Endodermal cell (in vitro differentiated cells): ENCODE results near the gene RAD23B. TPM values are rescaled to one million over a fixed set of nuclear protein-coding genes. Genes with fewer than 3 reads are reported as not detected.

ENCODE experiments used
- DNase-seq: peaks from one replicate; pipeline ENCODE4 v3.0.0-alpha.2; 2017
- H3K27ac ChIP-seq: 2 replicates; pipeline ENCODE4 v1.5.1; 2013; ENCODE audit warnings: mild to moderate bottlenecking, low read depth, low read length, moderate library complexity
- H3K27me3 ChIP-seq: 2 replicates; pipeline ENCODE4 v1.6.1; 2013; ENCODE audit warnings: mild to moderate bottlenecking, low read length, moderate library complexity; ENCODE audit not compliant: insufficient read depth, control insufficient read depth, poor library complexity, severe bottlenecking
- H3K36me3 ChIP-seq: 2 replicates; pipeline ENCODE4 v1.7.0; 2013; ENCODE audit warnings: mild to moderate bottlenecking, low read length, moderate library complexity; ENCODE audit not compliant: control insufficient read depth, insufficient read depth
- H3K4me1 ChIP-seq: one replicate; pipeline ENCODE4 v1.7.0; 2013; ENCODE audit warnings: low read length; ENCODE audit not compliant: control insufficient read depth, insufficient read depth
- H3K4me3 ChIP-seq: 2 replicates; pipeline ENCODE4 v1.5.1; 2013; ENCODE audit warnings: mild to moderate bottlenecking, low read length, moderate library complexity
- H3K9ac ChIP-seq: 2 replicates; pipeline ENCODE4 v1.6.1; 2013; ENCODE audit warnings: mild to moderate bottlenecking, low read length, moderate library complexity; ENCODE audit not compliant: poor library complexity, severe bottlenecking; ENCODE audit errors: extremely low read depth
- H3K9me3 ChIP-seq: 2 replicates; pipeline ENCODE4 v1.6.1; 2013; ENCODE audit warnings: mild to moderate bottlenecking, low read length, moderate library complexity; ENCODE audit not compliant: control insufficient read depth
- H3K27ac Mint-ChIP-seq: 2 replicates; pipeline ENCODE4 v1.8.0; 2020; ENCODE audit warnings: mixed read lengths
- H3K27me3 Mint-ChIP-seq: 2 replicates; pipeline ENCODE4 v1.8.0; 2021; ENCODE audit warnings: mild to moderate bottlenecking, mixed read lengths; ENCODE audit not compliant: insufficient read depth
- H3K36me3 Mint-ChIP-seq: 2 replicates; pipeline ENCODE4 v1.8.0; 2020; ENCODE audit warnings: low read depth, mixed read lengths
- H3K4me1 Mint-ChIP-seq: 2 replicates; pipeline ENCODE4 v1.8.0; 2020; ENCODE audit warnings: mixed read lengths
- H3K4me3 Mint-ChIP-seq: 2 replicates; pipeline ENCODE4 v1.8.0; 2020; ENCODE audit warnings: mild to moderate bottlenecking, moderate library complexity, mixed read lengths
- H3K9me3 Mint-ChIP-seq: 2 replicates; pipeline ENCODE4 v1.8.0; 2020; ENCODE audit warnings: mild to moderate bottlenecking, mixed read lengths
- CTCF ChIP-seq: fragments of 200-600 bp; sonication (generic); conservative IDR thresholded peaks from 2 replicates; pipeline ENCODE4 v1.5.0; 2021; ENCODE audit warnings: antibody characterized with exemption, mild to moderate bottlenecking
- WGBS, 2 experiments: methylation state at CpG; one replicate each; pipeline versions ENCODE4 v1.1.5 to v1.1.7; 2013; ENCODE audit warnings: missing lambda C conversion rate in 2 of 2, mixed read lengths in 1 of 2; ENCODE audit not compliant: insufficient coverage in 1 of 2, insufficient read length in 1 of 2; 5-methylcytosine and 5-hydroxymethylcytosine counted together
- long read RNA-seq, 4 experiments: library from polyadenylated mRNA in 2 of 4; library from RNA in 1 of 4; library from capped mRNA in 1 of 4; stranded (forward) in 3 of 4; unstranded in 1 of 4; transcript quantifications; one replicate each; pipeline ENCODE4 v2.0.0, GENCODE V29; 2020 to 2021; ENCODE audit warnings: inconsistent platforms in 1 of 4
- polyA plus RNA-seq, 2 experiments: library from polyadenylated mRNA; stranded (reverse); fragments of 50-300 nt; gene quantifications; one replicate each; pipeline ENCODE4 v1.2.3, GENCODE V29; 2013
- total RNA-seq, 2 donors: library from RNA; stranded (reverse); fragmentation: NEBNext Ultra II Directional in 1 of 2; extraction: Animal tissue kit (Norgen Biotek cat#: 25700) in 1 of 2; gene quantifications; 2 replicates in 1 of 2; 3 replicates in 1 of 2; pipeline ENCODE4 v1.2.1, GENCODE V29; 2021

The RAD23B gene
- total RNA-seq, result 100 to 1,000 TPM; 154 to 167 TPM
- polyA plus RNA-seq (2013, experiment 1 of 2), result 147 TPM
- 135 TPM for polyA plus RNA-seq (2013, experiment 2 of 2)
- long read RNA-seq, experiment 1, full-length matches to known transcripts, result 67 of 145 reads
- long read RNA-seq, experiment 1, partial matches to known transcripts, result 66 of 145 reads
- long read RNA-seq, experiment 1, other reads (novel, unspliced or antisense), result 12 of 145 reads
- long read RNA-seq, experiment 2, full-length matches to known transcripts, result 37 of 57 reads
- long read RNA-seq, experiment 2, partial matches to known transcripts, result 16 of 57 reads
- long read RNA-seq, experiment 2, other reads (novel, unspliced or antisense), result 4 of 57 reads
- long read RNA-seq, experiment 3, full-length matches to known transcripts, result 4 of 14 reads
- long read RNA-seq, experiment 3, partial matches to known transcripts, result 2 of 14 reads
- long read RNA-seq, experiment 3, other reads (novel, unspliced or antisense), result 8 of 14 reads
- long read RNA-seq, experiment 4, full-length matches to known transcripts, result 13 of 55 reads
- long read RNA-seq, experiment 4, partial matches to known transcripts, result 22 of 55 reads
- long read RNA-seq, experiment 4, other reads (novel, unspliced or antisense), result 20 of 55 reads

DNA sequence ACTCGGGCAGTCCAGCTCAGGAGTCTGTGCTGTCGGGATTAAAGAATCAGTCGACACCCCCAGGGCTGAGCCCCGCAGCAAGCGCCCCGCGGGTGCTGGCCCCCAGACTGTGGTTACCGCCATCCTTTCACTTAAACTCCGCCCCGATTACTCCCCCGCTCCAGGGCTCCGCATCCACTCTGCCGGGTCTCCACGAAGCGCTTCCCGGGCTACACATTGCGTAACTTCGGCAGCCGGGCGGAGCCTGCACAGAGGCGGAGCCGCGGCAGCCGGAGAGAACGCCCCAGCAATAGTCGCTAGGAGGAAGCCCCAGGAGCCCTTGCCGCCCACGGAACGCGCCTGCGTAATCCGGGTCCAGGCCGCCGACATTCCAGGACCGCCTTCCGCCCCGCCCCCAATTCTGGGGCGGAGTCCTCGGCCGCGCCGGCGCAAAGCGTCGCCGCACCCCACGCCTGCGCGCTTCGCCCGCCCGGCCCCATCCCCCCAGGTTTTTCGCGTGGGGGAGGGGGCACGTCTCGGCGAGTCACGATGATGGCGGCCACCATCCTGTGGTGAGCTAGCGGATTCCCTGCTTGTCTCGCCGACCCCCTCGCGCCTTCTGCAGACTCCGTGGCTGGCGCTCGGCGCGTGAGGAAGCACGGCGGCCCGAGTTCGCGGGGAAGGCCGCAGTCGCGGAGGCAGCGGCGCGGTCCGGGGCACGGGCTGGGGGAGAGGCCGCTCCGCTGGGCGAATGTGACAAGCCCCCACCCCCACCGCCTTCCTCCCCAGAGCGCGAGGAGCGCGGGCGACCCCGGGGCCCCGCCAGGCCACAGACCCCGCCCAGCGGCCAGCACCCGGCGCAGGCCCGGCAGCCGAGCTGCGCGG, at the start of gene RAD23B:
Gene RAD23B (plus strand): TSS at position 521 of the 864 bp plus-strand sequence. CDS start 351 bp downstream, outside the sequence.
- Histone ChIP-seq H3K4me1 (no peaks in the 10 kb centered on the region), H3K27ac (peak within 1 kb of the TSS; percentile 98), H3K36me3 (no peaks in the 10 kb centered on the region), H3K9me3 (no peaks in the 10 kb centered on the region), H3K27me3 (no peaks in the 10 kb centered on the region), H3K9ac (peak within 1 kb of the TSS; percentile 93), H3K4me3 (peak within 1 kb of the TSS; percentile 98)
- WGBS, 2 experiments, result 0% methylated on average over 48 to 101 of the region's 101 CpGs
- H3K36me3 Mint-ChIP-seq, result peaks cover 1% of the 10 kb centered on the region
- peaks cover 22% of the 10 kb centered on the region for H3K4me1 Mint-ChIP-seq
- no peak for TF ChIP-seq CTCF
- H3K27ac Mint-ChIP-seq, result peak within 1 kb of the TSS; percentile 96
- DNase-seq, result peak; percentile 99
- no peaks in the 10 kb centered on the region for H3K27me3 Mint-ChIP-seq
- H3K9me3 Mint-ChIP-seq, result no peaks in the 10 kb centered on the region
- H3K4me3 Mint-ChIP-seq, result peak within 1 kb of the TSS; percentile 86

DNA sequence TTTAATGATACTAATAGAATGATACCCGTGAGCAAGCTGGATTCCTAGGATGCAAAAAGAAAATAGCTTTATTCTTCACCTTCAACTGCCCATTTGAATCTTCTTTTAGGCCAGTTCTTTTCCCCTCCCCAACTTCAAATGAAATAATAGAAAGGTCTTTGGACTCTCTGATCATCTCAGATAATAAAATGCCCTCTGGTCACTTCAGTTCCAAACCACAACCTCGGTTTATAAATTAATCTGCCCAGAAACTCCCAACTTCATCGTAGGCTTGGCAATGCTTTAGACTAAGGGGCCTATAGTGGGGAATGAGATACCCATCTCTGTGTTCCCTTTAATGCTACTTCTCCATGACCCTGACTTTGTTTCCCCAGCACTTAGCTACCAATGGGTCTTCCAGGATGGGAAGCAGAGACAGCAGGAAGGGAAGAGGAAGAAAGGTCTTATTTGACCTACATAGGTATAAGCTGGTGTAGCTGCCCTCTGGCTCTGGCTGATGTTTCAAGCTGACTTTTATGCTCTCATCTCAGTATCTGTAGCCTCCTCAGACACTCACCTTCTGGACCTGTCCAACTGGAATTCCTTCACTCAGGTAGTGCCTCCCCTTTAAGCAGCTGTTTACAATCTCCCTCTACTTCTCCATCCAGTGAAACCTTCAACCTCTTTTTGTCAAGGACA, 47.2 kb upstream of the RAD23B start:
- no peak for TF ChIP-seq CTCF
- Mint-ChIP-seq H3K27ac (no peak overlapping the region), H3K27me3 (no peaks in the 10 kb centered on the region), H3K9me3 (no peaks in the 10 kb centered on the region), H3K4me3 (no peak overlapping the region), H3K36me3 (no peaks in the 10 kb centered on the region), H3K4me1 (peaks cover 3% of the 10 kb centered on the region)
- DNase-seq, result no peak
- no peak overlapping the region for H3K9ac ChIP-seq
- no peak overlapping the region for H3K4me3 ChIP-seq
- 94% methylated on average over 3 of the region's 3 CpGs; no CpG with 5 or more reads in 1 of the 2 experiments for WGBS, 2 experiments
- no peaks in the 10 kb centered on the region for H3K36me3 ChIP-seq
- no peaks in the 10 kb centered on the region for H3K9me3 ChIP-seq
- H3K27ac ChIP-seq, result no peak overlapping the region
- no peaks in the 10 kb centered on the region for H3K27me3 ChIP-seq
- no peaks in the 10 kb centered on the region for H3K4me1 ChIP-seq

GRCh38 chr9:107237873-107238272, 45.2 kb upstream of the RAD23B start:
- Histone ChIP-seq H3K4me1 (no peaks in the 10 kb centered on the region), H3K27ac (no peak overlapping the region), H3K36me3 (no peaks in the 10 kb centered on the region), H3K9me3 (no peaks in the 10 kb centered on the region), H3K4me3 (no peak overlapping the region), H3K27me3 (no peaks in the 10 kb centered on the region), H3K9ac (no peak overlapping the region)
- Mint-ChIP-seq H3K4me3 (no peak overlapping the region), H3K9me3 (no peaks in the 10 kb centered on the region), H3K27me3 (no peaks in the 10 kb centered on the region), H3K36me3 (no peaks in the 10 kb centered on the region), H3K27ac (no peak overlapping the region), H3K4me1 (peaks cover 12% of the 10 kb centered on the region)
- 93 to 96% methylated on average over 3 to 6 of the region's 6 CpGs for WGBS, 2 experiments
- no peak for DNase-seq
- TF ChIP-seq CTCF, result no peak
